Pancreas (tissue), 10 donors: Measurements from ENCODE around the gene TMPRSS15. TPM values are rescaled to one million over a fixed set of nuclear protein-coding genes. Genes with fewer than 3 reads are reported as not detected.
A peak's percentile ranks its signal among the peaks of the same experiment; 100 is the strongest.

Experiments used
- ATAC-seq, 4 donors: fragments of 200-7000 bp; cut with Tn5 transposase; one replicate each; pipeline versions ENCODE4 v1.8.0 to v1.9.1; 2020; ENCODE audit warnings: mild to moderate bottlenecking in 4 of 4, moderate library complexity in 4 of 4
- DNase-seq, 6 donors: peaks; one replicate each; pipeline ENCODE4 v3.0.0-alpha.2; 2020
- FAIRE-seq: peaks from 2 replicates; lab custom pipeline; 2012; peaks lifted over from hg19 to GRCh38; lab: Jason Lieb, UNC
- H3K27ac ChIP-seq, 4 donors: fragments of 200-600 bp; sonication (generic); 1 replicate in 3 of 4; 2 replicates in 1 of 4; pipeline versions ENCODE4 v1.5.0 to v1.8.0; 2020
- H3K27me3 ChIP-seq, 4 donors: fragments of 200-600 bp; one replicate each; pipeline ENCODE4 v1.8.0; 2021
- H3K36me3 ChIP-seq, 3 donors: fragments of 200-600 bp; sonication (generic) in 1 of 3; one replicate each; pipeline versions ENCODE4 v1.5.0 to v1.8.0; 2020 to 2021
- H3K4me1 ChIP-seq, 3 donors: fragments of 200-600 bp; one replicate each; pipeline ENCODE4 v1.8.0; 2021
- H3K4me3 ChIP-seq, 4 donors: fragments of 200-600 bp; sonication (generic) in 2 of 4; one replicate each; pipeline versions ENCODE4 v1.5.0 to v1.8.0; 2020 to 2021
- H3K9me3 ChIP-seq, 4 donors: fragments of 200-600 bp; one replicate each; pipeline ENCODE4 v1.8.0; 2021
- WGBS, 2 donors: extraction: QIAGEN DNeasy Blood & Tissue Kit; methylation state at CpG; one replicate each; pipeline ENCODE4 v1.1.7; 2013; 5-methylcytosine and 5-hydroxymethylcytosine counted together
- intact Hi-C, 3 donors: fragments of 100-400 bp; cut with DNase I; formaldehyde crosslinking; loops; one replicate each; pipeline versions ENCODE4 v1.11.1 to v1.14.2; 2022
- polyA plus RNA-seq, 2 donors: library from polyadenylated mRNA; stranded (reverse); fragments of 200-250 nt; gene quantifications; one replicate each; pipeline ENCODE4 v1.2.3, GENCODE V29; 2013
- total RNA-seq, 6 donors: library from RNA; stranded (reverse); fragmentation: NEBNext Ultra II Directional in 4 of 6; extraction: Animal tissue kit (Norgen Biotek cat#: 25700) in 4 of 6; gene quantifications; one replicate each; pipeline versions ENCODE4 v1.2.1 to v1.2.4, GENCODE V29; 2021 to 2023
- TF ChIP-seq, protein P1 (sequence below), 4 donors: fragments of 200-600 bp; sonication (generic) in 3 of 4; IDR thresholded peaks; one replicate each; pipeline versions ENCODE4 v1.5.0 to v1.8.0; 2021; ENCODE audit warnings: antibody characterized with exemption in 4 of 4
- donor health status: healthy with polysubstance abuse.
- donor health status: DM: no; HTN: no; CAD: no; lungs with moderate emphysema.
- donor health status: DM: no; HTN: no; CAD: no.
- donor health status: control.
- donor health status: control.
- donor health status: Bipolar disorder and iron deficiency.
- donor health status: DM: yes; HTN: yes; CAD: no.
- donor health status: DM: no; HTN: no; CAD: no.
- donor health status: DM: no; HTN: no; CAD: no.
- donor health status: DM: yes; HTN: yes; CAD: no.

The TMPRSS15 gene
- total and polyA plus RNA-seq, 8 donors = not detected

- no peaks in the 10 kb centered on the region for H3K36me3 ChIP-seq
- no peaks in the 10 kb centered on the region for H3K9me3 ChIP-seq
- no peak for ATAC-seq
- TF ChIP-seq, protein P1, sequence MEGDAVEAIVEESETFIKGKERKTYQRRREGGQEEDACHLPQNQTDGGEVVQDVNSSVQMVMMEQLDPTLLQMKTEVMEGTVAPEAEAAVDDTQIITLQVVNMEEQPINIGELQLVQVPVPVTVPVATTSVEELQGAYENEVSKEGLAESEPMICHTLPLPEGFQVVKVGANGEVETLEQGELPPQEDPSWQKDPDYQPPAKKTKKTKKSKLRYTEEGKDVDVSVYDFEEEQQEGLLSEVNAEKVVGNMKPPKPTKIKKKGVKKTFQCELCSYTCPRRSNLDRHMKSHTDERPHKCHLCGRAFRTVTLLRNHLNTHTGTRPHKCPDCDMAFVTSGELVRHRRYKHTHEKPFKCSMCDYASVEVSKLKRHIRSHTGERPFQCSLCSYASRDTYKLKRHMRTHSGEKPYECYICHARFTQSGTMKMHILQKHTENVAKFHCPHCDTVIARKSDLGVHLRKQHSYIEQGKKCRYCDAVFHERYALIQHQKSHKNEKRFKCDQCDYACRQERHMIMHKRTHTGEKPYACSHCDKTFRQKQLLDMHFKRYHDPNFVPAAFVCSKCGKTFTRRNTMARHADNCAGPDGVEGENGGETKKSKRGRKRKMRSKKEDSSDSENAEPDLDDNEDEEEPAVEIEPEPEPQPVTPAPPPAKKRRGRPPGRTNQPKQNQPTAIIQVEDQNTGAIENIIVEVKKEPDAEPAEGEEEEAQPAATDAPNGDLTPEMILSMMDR (IDR thresholded peaks at IDR 0.05) = no peak
- no peaks in the 10 kb centered on the region for H3K27me3 ChIP-seq
- FAIRE-seq = no peak
- no peak overlapping the region for H3K27ac ChIP-seq
- no peak overlapping the region for H3K4me3 ChIP-seq
- intact Hi-C loops = no loop called here
- DNase-seq = no peak
- WGBS, 2 donors = 0% methylated on average over 1 of the region's 1 CpG
- peaks cover 0 to 11% (median 0%) of the 10 kb centered on the region in 3 donors for H3K4me1 ChIP-seq
Observed at GRCh38 chr21:18382141-18382540, 21.4 kb downstream of the TMPRSS15 start.

- no peaks in the 10 kb centered on the region for H3K27me3 ChIP-seq
- H3K27ac ChIP-seq = no peak overlapping the region
- peaks cover 0 to 7% (median 0%) of the 10 kb centered on the region in 3 donors for H3K4me1 ChIP-seq
- FAIRE-seq = no peak
- H3K9me3 ChIP-seq = no peaks in the 10 kb centered on the region
- no peak overlapping the region for H3K4me3 ChIP-seq
- intact Hi-C loops = no loop called here
- ATAC-seq = no peak
- DNase-seq = no peak
- TF ChIP-seq, protein P1 (IDR thresholded peaks at IDR 0.05) = no peak
- no peaks in the 10 kb centered on the region for H3K36me3 ChIP-seq
Observed at GRCh38 chr21:18373606-18374005, 30.0 kb downstream of the TMPRSS15 start.

GRCh38 chr21:18370301-18370700 is 33.3 kb downstream of the TMPRSS15 start:
- no peak for DNase-seq
- no peak overlapping the region for H3K27ac ChIP-seq
- no peaks in the 10 kb centered on the region for H3K27me3 ChIP-seq
- no peak for ATAC-seq
- intact Hi-C loops = no loop called here
- no peaks in the 10 kb centered on the region for H3K9me3 ChIP-seq
- FAIRE-seq = no peak
- TF ChIP-seq, protein P1 (IDR thresholded peaks at IDR 0.05) = no peak
- 54 to 66% methylated on average over 1 of the region's 1 CpG for WGBS, 2 donors
- no peaks in the 10 kb centered on the region for H3K36me3 ChIP-seq
- H3K4me1 ChIP-seq = no peaks in the 10 kb centered on the region
- H3K4me3 ChIP-seq = no peak overlapping the region

DNA sequence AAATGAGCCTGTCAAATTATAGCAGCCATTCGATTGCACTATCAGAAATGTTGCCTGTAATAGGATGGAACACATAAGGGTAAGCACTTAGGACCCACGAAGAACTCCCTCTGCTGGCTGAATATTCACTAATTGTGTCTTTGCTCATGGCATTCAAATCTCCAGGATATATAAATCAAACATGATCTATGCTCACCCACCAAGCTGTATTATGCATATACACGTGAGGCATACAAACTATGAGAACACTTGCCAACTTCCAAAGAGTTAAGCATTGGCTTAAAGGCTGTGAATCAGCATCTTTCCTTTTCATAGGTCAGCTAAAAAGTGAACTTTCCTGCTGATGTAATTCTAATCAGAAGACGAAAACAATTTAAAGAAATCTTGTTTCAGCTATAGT is 34.5 kb downstream of the TMPRSS15 start:
- 15 to 30% methylated on average over 4 of the region's 4 CpGs for WGBS, 2 donors
- DNase-seq = no peak
- Histone ChIP-seq H3K27me3 (no peaks in the 10 kb centered on the region), H3K36me3 (no peaks in the 10 kb centered on the region), H3K4me1 (no peaks in the 10 kb centered on the region), H3K9me3 (no peaks in the 10 kb centered on the region), H3K4me3 (no peak overlapping the region), H3K27ac (no peak overlapping the region)
- intact Hi-C loops = no loop called here
- ATAC-seq = peak in 1 of 4 donors; percentile 53
- TF ChIP-seq, protein P1 (IDR thresholded peaks at IDR 0.05) = no peak
- FAIRE-seq = no peak

- FAIRE-seq = no peak
- no peak overlapping the region for H3K27ac ChIP-seq
- TF ChIP-seq, protein P1 (IDR thresholded peaks at IDR 0.05) = no peak
- 56 to 65% methylated on average over 6 of the region's 6 CpGs for WGBS, 2 donors
- ATAC-seq = no peak
- no peaks in the 10 kb centered on the region for H3K27me3 ChIP-seq
- no peaks in the 10 kb centered on the region for H3K4me1 ChIP-seq
- DNase-seq = no peak
- intact Hi-C loops = no loop called here
- H3K4me3 ChIP-seq = no peak overlapping the region
- H3K36me3 ChIP-seq = no peaks in the 10 kb centered on the region
- no peaks in the 10 kb centered on the region for H3K9me3 ChIP-seq
Observed at GRCh38 chr21:18368205-18368604, 35.4 kb downstream of the TMPRSS15 start.
